ENCODE measurements around the gene DOCK1.

The DOCK1 gene

GRCh38 chr10:127012071-127012768 lies 107.0 kb downstream of the DOCK1 start:
- DNase-seq (ENCODE audit: low read depth) = no peak

DNA sequence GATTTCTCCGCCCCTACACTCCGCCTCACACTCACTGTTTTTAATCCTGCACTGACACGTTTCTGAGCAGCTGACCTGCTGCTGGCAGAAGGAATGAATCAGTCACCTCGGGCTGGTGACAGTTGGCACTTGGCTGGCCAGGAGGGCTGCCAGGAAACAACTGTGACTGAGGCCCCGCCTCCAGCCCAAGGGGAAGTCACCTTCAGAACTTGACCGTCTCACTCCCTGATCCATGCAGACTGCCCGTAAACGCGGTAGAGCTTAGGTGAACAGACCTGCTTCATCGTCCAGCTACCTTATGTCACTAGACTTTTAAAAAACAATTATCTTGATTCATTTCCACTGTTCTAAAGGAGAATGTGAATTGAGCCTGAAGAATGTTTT lies 107.5 kb downstream of the DOCK1 start:
- DNase-seq (ENCODE audit: low read depth) = no peak

DNA sequence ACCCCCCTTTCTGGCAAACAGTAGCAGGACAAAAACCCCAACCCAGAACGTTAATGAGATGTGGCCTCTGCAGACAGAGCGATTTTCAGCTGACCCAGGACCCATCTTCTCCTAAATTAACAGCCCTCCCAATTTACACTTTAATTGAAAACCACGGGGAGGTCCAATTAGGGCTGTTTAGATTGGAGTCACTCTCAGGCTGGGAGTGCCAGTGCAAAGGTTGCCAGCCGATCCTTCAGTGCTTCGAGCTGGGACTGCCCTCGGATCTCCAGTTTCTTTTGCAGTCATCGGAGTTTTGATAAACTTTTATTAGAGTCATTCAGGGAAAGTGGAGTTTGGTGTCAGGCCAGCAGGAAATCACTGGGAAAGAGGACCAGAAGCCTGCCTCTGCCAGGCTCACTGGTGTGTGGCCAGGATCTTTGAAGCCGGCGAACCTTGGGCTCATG lies 108.0 kb downstream of the DOCK1 start:
- no peak for DNase-seq (ENCODE audit: low read depth)

DNA sequence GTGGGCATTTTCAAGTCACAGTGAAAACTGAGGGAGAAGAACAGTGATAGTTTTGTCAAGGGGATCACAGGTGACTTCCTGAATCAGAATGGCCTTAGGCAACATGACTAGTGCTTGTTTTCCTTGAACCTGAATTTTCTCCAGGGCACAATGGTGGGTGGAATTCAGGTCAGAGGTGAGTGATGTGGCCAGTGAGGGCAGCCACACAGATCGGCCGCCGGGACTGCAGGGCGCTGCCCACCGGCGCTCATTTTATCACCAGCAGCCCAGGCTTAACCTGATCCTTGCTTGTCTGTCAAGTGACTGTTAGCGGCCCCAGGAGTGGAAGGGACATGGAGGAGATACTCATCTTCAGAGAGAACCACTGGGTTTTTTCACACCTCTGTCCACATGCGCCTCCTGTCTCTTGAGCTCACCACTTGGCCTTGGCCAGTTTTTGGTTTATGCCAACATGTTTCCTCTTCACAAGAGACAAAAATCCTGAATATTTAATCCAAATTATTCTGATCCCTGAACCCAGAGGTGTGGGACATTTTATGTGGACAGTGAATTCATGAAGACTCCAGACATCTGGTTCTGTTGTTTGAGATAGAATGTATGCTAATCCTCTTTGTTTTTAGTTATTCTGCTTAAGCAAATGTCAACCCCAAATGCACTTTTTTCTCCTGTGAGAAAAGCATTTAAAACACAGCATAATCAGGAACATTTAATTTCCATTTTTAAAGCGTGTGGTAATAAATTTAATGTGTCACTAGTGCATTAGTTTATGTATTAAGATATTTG lies 108.7 kb downstream of the DOCK1 start:
- DNase-seq (ENCODE audit: low read depth) = no peak

DNA sequence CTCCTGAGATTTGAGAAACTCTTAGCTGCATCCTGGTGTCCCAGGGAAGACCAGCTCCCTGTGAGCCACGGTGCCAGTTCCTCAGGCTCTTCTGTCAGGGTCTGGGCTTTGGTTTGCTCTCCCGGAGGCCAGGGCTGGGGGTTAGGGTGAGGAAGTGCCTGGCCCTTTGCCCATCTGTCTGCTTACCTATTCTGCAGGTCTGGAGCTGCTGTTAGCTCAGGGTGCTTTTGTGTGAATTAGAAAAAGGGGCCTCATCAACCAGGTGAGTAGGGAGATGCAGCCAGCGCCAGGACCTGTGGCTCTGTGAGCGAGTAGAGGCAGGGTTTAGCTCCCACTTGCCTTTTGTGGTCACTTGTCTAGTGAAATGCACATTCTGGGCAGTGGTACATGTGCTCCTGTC lies 109.4 kb downstream of the DOCK1 start:
- DNase-seq (ENCODE audit: low read depth) = no peak

DNA sequence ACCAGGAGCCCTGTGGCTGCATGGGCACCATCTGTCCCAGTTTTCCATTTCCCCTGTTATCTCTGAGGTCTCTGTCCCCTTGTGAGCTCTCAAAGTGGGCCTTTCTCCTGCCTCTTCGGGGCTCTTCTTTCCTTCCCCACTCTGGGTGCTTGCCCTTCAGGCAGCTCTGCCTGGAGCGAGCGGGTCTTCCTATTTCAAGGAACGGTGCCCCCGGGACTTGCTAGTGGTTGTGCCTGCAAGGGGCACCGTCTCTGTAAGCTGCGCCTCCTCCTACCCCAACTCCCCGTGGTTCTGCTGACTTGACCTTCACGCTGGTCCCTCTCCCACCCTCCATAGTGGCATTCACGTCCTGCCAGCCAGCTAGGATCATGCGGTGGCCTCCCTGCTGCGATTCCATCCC lies 110.1 kb downstream of the DOCK1 start:
- no peak for DNase-seq (ENCODE audit: low read depth)

GRCh38 chr10:127016331-127016730 lies 111.1 kb downstream of the DOCK1 start:
- no peak for DNase-seq (ENCODE audit: low read depth)

GRCh38 chr10:127017541-127018297 lies 112.5 kb downstream of the DOCK1 start:
- DNase-seq (ENCODE audit: low read depth) = no peak

DNA sequence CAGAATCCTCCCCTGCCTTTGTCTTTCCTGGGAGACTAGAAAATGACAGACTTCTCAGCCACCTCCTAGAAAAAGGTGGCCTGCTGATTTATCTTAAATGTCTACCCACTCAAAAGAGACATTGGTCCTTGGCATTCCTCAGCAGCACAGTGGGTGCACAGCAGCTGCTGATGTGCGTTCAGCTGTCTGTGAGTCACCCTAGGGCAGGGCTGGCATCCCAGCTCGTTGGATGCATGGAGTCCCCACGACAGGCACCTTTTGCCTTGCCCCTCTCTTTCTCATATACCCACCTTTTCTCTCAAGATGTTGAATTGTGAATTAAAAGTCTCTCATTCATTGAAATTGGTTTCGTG lies 113.0 kb downstream of the DOCK1 start:
- no peak for DNase-seq (ENCODE audit: low read depth)

DNA sequence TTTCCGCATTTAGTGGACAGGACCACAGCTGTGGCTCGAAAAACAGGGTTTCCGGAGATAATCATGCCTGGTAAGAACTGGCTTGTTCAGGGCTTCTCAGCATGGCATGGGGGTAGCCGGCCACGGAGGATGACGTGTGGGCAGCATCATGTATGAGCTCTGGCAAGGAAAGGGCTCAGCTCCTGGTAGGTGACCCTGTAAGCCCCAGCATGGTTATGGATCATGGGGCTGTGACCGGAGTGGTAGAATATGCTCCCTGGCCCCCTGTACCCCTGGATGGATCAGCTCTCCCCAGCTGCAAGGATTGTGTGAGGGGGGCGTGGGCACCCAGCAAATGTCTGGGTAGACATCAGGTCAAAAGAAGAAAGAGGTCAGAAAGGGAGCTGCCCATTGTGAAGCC lies 113.5 kb downstream of the DOCK1 start:
- no peak for DNase-seq (ENCODE audit: low read depth)

DNA sequence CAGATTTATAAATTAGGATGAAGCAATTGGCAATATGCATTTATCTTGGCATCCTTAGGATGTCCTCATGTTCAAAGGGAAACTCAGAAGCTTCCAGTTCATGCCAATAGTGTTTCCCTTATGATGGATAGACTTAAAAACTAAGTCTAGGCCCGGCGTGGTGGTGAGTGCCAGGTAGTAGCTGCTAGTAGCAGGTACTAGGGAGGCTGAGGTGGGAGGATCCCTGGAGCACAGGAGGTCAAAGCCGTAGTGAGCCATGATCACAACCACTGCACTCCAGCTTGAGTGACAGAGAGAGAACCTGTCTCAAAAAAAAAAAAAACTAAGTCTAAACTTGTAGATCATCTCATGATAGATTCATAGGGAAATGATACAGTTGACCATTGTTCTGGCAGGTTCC lies 115.0 kb downstream of the DOCK1 start:
- DNase-seq (ENCODE audit: low read depth) = no peak

DNA sequence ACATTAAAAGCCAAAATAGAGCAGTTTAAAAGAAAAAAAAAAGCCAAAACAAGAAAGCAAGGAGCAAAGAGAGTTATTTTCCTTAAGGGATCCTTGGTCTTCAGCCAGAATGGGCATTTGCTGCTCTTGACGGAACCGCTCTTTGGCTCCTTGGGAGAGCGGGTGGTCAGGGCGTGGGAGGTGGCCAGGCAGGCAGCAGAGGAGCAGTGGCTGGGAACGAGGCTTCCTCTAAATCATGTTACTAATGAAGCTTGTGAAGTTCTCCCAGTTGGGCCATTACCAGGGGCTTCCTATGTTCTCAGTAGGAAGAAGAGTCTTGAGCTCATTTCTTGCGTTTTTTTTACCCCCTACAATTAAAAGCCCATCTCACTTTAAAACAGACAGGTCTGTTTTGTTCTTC lies 116.6 kb downstream of the DOCK1 start:
- no peak for DNase-seq (ENCODE audit: low read depth)

GRCh38 chr10:127024685-127025435 lies 119.6 kb downstream of the DOCK1 start:
- DNase-seq (ENCODE audit: low read depth) = peak; percentile 41

DNA sequence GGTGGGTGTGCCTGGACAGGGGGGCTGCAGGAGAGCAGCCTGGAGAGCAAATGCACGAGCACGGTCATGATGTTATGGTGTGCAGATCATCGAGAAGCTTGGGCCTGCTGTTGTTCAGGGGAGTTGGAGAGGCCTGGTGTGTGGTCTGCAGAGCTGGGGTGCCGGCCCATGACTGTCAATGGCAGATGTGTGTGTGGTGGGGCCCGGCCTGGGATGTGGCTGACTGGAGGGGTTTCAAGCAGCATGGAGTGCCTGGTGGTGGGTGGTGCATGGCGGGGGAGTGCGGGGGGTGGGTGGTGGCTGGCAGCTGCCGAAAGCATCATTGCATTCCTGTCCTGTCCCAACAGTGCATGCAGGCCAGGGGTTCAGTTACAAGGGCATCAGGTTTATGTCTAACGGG lies 122.6 kb downstream of the DOCK1 start:
- DNase-seq (ENCODE audit: low read depth) = no peak

DNA sequence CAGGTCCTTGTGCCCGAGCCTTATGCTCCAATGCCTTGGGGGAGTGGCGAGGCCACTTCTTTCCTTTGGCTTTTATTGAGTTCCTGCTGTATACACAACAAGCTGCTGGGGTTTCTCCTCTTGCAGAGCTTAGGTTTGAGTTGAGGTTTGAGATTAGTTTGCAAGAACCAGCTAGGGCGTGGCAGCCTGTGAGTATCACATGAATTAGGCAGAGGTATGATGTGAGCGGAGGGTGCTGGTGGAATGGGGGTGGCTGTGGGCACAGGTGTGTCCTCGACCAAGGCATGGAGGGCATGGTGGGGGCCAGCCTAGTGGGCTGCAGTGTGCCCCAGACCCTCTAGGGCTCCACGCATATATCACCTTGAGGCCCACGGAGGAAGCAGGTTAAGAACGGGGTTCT lies 123.3 kb downstream of the DOCK1 start:
- DNase-seq (ENCODE audit: low read depth) = no peak

- DNase-seq (ENCODE audit: low read depth) = no peak
Measured at GRCh38 chr10:127029061-127029460, 123.8 kb downstream of the DOCK1 start.

- no peak for DNase-seq (ENCODE audit: low read depth)
Measured at GRCh38 chr10:127033216-127034033, 128.2 kb downstream of the DOCK1 start.

DNA sequence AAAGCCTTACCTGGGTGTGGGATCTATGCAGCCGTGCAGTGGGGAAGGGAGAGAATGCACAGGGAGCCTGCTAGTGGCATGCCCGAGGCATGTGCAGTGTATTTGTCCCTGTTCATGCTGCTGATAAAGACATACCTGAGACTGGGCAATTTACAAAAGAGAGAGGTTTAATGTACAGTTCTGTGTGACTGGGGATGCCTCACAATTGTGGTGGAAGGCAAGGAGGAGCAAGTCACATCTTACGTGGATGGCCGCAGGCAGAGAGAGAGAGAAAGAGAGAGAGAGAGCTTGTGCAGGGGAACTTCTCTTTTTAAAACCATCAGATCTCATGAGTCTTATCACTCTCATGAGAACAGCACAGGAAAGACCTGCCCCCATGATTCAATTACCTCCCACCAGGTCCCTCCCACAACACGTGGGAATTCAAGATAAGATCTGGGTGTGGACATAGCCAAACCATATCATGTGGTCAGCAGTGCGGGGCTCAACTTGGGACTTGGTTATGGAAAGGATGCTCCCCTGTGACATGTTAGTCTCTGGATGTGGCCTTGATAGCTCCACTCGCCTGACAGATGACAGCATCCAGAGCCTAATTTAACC lies 128.9 kb downstream of the DOCK1 start:
- no peak for DNase-seq (ENCODE audit: low read depth)

DNA sequence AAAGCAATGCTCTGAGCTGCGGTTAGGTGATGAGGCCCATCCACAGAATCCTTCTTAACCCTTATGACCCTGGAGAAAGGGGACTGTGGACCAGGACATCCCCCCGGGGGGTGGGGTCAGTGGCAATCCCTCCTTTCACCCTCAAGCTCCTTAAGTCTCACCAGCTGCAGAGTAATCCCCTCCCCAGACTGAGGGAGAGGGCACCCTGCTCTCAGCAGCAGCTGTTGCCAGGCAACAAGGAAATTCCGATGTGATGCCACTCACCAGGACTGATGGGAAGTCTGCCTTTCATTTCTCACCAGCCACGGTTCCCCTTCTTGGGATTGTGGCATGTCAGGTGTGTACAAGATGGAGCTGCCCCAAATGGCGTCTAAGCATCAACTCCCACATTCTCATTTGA lies 129.6 kb downstream of the DOCK1 start:
- no peak for DNase-seq (ENCODE audit: low read depth)

GRCh38 chr10:127035827-127036226 lies 130.6 kb downstream of the DOCK1 start:
- no peak for DNase-seq (ENCODE audit: low read depth)

GRCh38 chr10:127036987-127037386 lies 131.8 kb downstream of the DOCK1 start:
- no peak for DNase-seq (ENCODE audit: low read depth)
